GM12892 (cell line): ENCODE data around the gene CHAD.
"Not testable (repeated sequence)": the region's sequence is repeated elsewhere in the genome, so short reads cannot be mapped to it uniquely, and the experiment has no call there.

Experiments
- DNase-seq: peaks from one replicate; pipeline ENCODE4 v3.0.0; 2011; ENCODE audit not compliant: insufficient read length
- FAIRE-seq: peaks from 2 replicates; lab custom pipeline; 2011; peaks lifted over from hg19 to GRCh38; lab: Jason Lieb, UNC
- POLR2A ChIP-seq: IDR thresholded peaks from 2 replicates; pipeline ENCODE4 v1.6.1; 2011; ENCODE audit warnings: low read depth, low read length, control low read depth
- POLR2AphosphoS5 ChIP-seq: IDR thresholded peaks from 2 replicates; pipeline ENCODE4 v1.6.1; 2011; ENCODE audit warnings: low read depth, low read length, control low read depth
- TAF1 ChIP-seq: IDR thresholded peaks from 2 replicates; pipeline ENCODE4 v1.6.1; 2011; ENCODE audit warnings: low read depth, mild to moderate bottlenecking, control low read depth, low read length, borderline replicate concordance

CHAD gene

GRCh38 chr17:50445730-50446325, 22.9 kb downstream of the CHAD start:
- TF ChIP-seq TAF1: no peak
- no peak for TF ChIP-seq POLR2A
- TF ChIP-seq POLR2AphosphoS5: no peak
- DNase-seq: no peak
- FAIRE-seq: no peak

- FAIRE-seq: no peak
- no peak for DNase-seq
- no peak for TF ChIP-seq POLR2A
- TF ChIP-seq TAF1: no peak
- no peak for TF ChIP-seq POLR2AphosphoS5
Measured at GRCh38 chr17:50444841-50445715, 23.6 kb downstream of the CHAD start.

GRCh38 chr17:50443505-50443974, 25.1 kb downstream of the CHAD start:
- no peak for TF ChIP-seq TAF1
- no peak for DNase-seq
- no peak for FAIRE-seq

GRCh38 chr17:50440838-50441829, 27.5 kb downstream of the CHAD start:
- DNase-seq: no peak
- no peak for TF ChIP-seq TAF1
- TF ChIP-seq POLR2A: no peak
- no peak for TF ChIP-seq POLR2AphosphoS5
- no peak for FAIRE-seq

GRCh38 chr17:50440172-50440837, 28.4 kb downstream of the CHAD start:
- TF ChIP-seq POLR2AphosphoS5: no peak
- TF ChIP-seq POLR2A: no peak
- no peak for TF ChIP-seq TAF1
- no peak for FAIRE-seq
- DNase-seq: no peak

GRCh38 chr17:50439008-50439407, 29.7 kb downstream of the CHAD start:
- no peak for TF ChIP-seq POLR2A
- TF ChIP-seq POLR2AphosphoS5: no peak
- no peak for TF ChIP-seq TAF1
- FAIRE-seq (no peak), DNase-seq (no peak)

- DNase-seq (no peak), FAIRE-seq (no peak)
- TF ChIP-seq TAF1 (no peak), POLR2A (no peak), POLR2AphosphoS5 (no peak)
Measured at GRCh38 chr17:50437409-50437808, 31.3 kb downstream of the CHAD start.

GRCh38 chr17:50432125-50432762, 36.4 kb downstream of the CHAD start:
- DNase-seq: no peak
- FAIRE-seq: no peak
- TF ChIP-seq POLR2AphosphoS5 (no peak), POLR2A (no peak), TAF1 (no peak)

- DNase-seq: no peak
- no peak for FAIRE-seq
- TF ChIP-seq POLR2AphosphoS5 (no peak), TAF1 (no peak)
Measured at GRCh38 chr17:50430821-50431618, 37.7 kb downstream of the CHAD start.

- DNase-seq (no peak), FAIRE-seq (no peak)
- TF ChIP-seq TAF1 (no peak), POLR2A (no peak), POLR2AphosphoS5 (no peak)
Measured at GRCh38 chr17:50429793-50430192, 38.9 kb downstream of the CHAD start.

- TF ChIP-seq POLR2AphosphoS5 (no peak), TAF1 (no peak), POLR2A (no peak)
- FAIRE-seq (no peak), DNase-seq (no peak)
Measured at GRCh38 chr17:50428831-50429424, 39.8 kb downstream of the CHAD start.

- not testable (repeated sequence) for FAIRE-seq, DNase-seq
Measured at GRCh38 chr17:50428126-50428525, 40.6 kb downstream of the CHAD start.
